IMR-90 (cell line): ENCODE measurements around the gene IL37. TPM values are rescaled to one million over a fixed set of nuclear protein-coding genes. Genes with fewer than 3 reads are reported as not detected.

Experiments
- ATAC-seq: fragments of 200-7000 bp; cut with Tn5 transposase; 2 replicates; pipeline ENCODE4 v1.9.1; 2020; ENCODE audit warnings: low read depth, mild to moderate bottlenecking, moderate library complexity
- BruUV-seq: library from RNA; stranded (reverse); fragments of 400-500 nt; replicated peaks from 2 replicates; lab custom pipeline; 2021; lab: Mats Ljungman, UMichigan
- CTCF ChIA-PET: fragments of 300-600 bp; formaldehyde crosslinking; extraction: SDS; loops from one replicate; lab custom pipeline; 2021; ENCODE audit warnings: antibody characterized with exemption; lab: Yijun Ruan, JAX
- POLR2A ChIA-PET: fragments of 300-600 bp; sonication (Branson Sonifier 250); formaldehyde crosslinking; loops from one replicate; lab custom pipeline; 2022; ENCODE audit warnings: antibody characterized with exemption; ENCODE audit not compliant: unreplicated experiment; lab: Charles Lee
- DNase-seq: peaks from one replicate; pipeline ENCODE4 v3.0.0; 2013
- H2AFZ ChIP-seq: replicated peaks from 2 replicates; pipeline ENCODE3; 2013; ENCODE audit warnings: low read length, mild to moderate bottlenecking; ENCODE audit not compliant: poor library complexity
- H2AK5ac ChIP-seq: 2 replicates; pipeline ENCODE4 v1.6.1; 2013; ENCODE audit warnings: low read depth, low read length, inconsistent platforms
- H2AK9ac ChIP-seq: replicated peaks from 2 replicates; pipeline ENCODE3; 2013; ENCODE audit warnings: mild to moderate bottlenecking, low read depth, low read length, moderate library complexity; ENCODE audit not compliant: poor library complexity
- H2BK120ac ChIP-seq: 2 replicates; pipeline ENCODE4 v1.6.1; 2013; ENCODE audit warnings: low read depth, low read length, inconsistent platforms
- H2BK15ac ChIP-seq: 3 replicates; pipeline ENCODE4 v1.6.1; 2013; ENCODE audit warnings: low read depth, low read length, inconsistent platforms
- H2BK20ac ChIP-seq: 2 replicates; pipeline ENCODE4 v1.6.1; 2013; ENCODE audit warnings: low read depth, mild to moderate bottlenecking, inconsistent platforms, low read length, moderate library complexity
- H2BK5ac ChIP-seq: 2 replicates; pipeline ENCODE4 v1.6.1; 2013; ENCODE audit warnings: mild to moderate bottlenecking, low read depth, low read length, inconsistent platforms; ENCODE audit not compliant: poor library complexity, severe bottlenecking
- H3K14ac ChIP-seq: replicated peaks from 2 replicates; pipeline ENCODE4 v1.6.1; 2013; ENCODE audit warnings: low read depth, low read length, inconsistent platforms
- H3K18ac ChIP-seq: 2 replicates; pipeline ENCODE4 v1.6.1; 2013; ENCODE audit warnings: low read depth, low read length, control low read depth
- H3K23ac ChIP-seq: 2 replicates; pipeline ENCODE4 v1.6.1; 2013; ENCODE audit warnings: low read depth, low read length, inconsistent platforms
- H3K27ac ChIP-seq: 2 replicates; pipeline ENCODE4 v1.5.1; 2013; ENCODE audit warnings: mild to moderate bottlenecking, control low read depth, low read length; ENCODE audit not compliant: insufficient read depth
- H3K27me3 ChIP-seq: 2 replicates; pipeline ENCODE4 v1.6.1; 2013; ENCODE audit warnings: low read length; ENCODE audit not compliant: control insufficient read depth, insufficient read depth
- H3K36me3 ChIP-seq: 2 replicates; pipeline ENCODE4 v1.6.1; 2013; ENCODE audit warnings: low read length, mixed read lengths; ENCODE audit not compliant: control insufficient read depth, insufficient read depth
- H3K4ac ChIP-seq: 2 replicates; pipeline ENCODE4 v1.6.1; 2013; ENCODE audit warnings: low read depth, low read length, inconsistent platforms
- H3K4me1 ChIP-seq: 2 replicates; pipeline ENCODE4 v1.6.1; 2013; ENCODE audit warnings: low read length, mixed read lengths; ENCODE audit not compliant: control insufficient read depth, insufficient read depth
- H3K4me2 ChIP-seq: 2 replicates; pipeline ENCODE4 v1.6.1; 2013; ENCODE audit warnings: low read depth, mild to moderate bottlenecking, control low read depth, low read length, moderate library complexity
- H3K4me3 ChIP-seq: 2 replicates; pipeline ENCODE4 v1.5.1; 2013; ENCODE audit warnings: low read depth, mild to moderate bottlenecking, control low read depth, low read length, moderate library complexity; ENCODE audit not compliant: insufficient read depth
- H3K56ac ChIP-seq: 2 replicates; pipeline ENCODE4 v1.6.1; 2013; ENCODE audit warnings: low read length, inconsistent platforms; ENCODE audit not compliant: insufficient read depth; ENCODE audit errors: extremely low read depth
- H3K79me1 ChIP-seq, 2 experiments: 2 replicates each; pipeline ENCODE4 v1.6.1; 2013; ENCODE audit warnings: low read length in 2 of 2, inconsistent platforms in 1 of 2, low read depth in 1 of 2
- H3K9ac ChIP-seq: 2 replicates; pipeline ENCODE4 v1.6.1; 2013; ENCODE audit warnings: low read depth, low read length, control low read depth
- H3K9me1 ChIP-seq: 2 replicates; pipeline ENCODE4 v1.6.1; 2013; ENCODE audit warnings: low read length, inconsistent platforms; ENCODE audit not compliant: insufficient read depth
- H3K9me3 ChIP-seq: 2 replicates; pipeline ENCODE4 v1.6.1; 2013; ENCODE audit warnings: low read length; ENCODE audit not compliant: control insufficient read depth, insufficient read depth
- H4K20me1 ChIP-seq: 2 replicates; pipeline ENCODE4 v1.6.1; 2013; ENCODE audit warnings: low read length, inconsistent platforms; ENCODE audit not compliant: insufficient read depth
- H4K5ac ChIP-seq: 2 replicates; pipeline ENCODE4 v1.6.1; 2013; ENCODE audit warnings: mild to moderate bottlenecking, low read depth, low read length, control low read depth
- H4K8ac ChIP-seq, 2 experiments: 2 replicates each; pipeline ENCODE4 v1.6.1; 2013; ENCODE audit warnings: low read depth in 2 of 2, low read length in 2 of 2, control low read depth in 1 of 2, inconsistent platforms in 1 of 2
- H4K91ac ChIP-seq: 2 replicates; pipeline ENCODE4 v1.6.1; 2013; ENCODE audit warnings: low read depth, low read length, inconsistent platforms; ENCODE audit not compliant: insufficient read depth
- BHLHE40 ChIP-seq: fragments of 150-350 bp; IDR thresholded peaks from 2 replicates; pipeline ENCODE4 v1.6.1; 2016; ENCODE audit warnings: mild to moderate bottlenecking, low read depth, low read length
- CEBPB ChIP-seq: IDR thresholded peaks from 2 replicates; pipeline ENCODE4 v1.6.1; 2012; ENCODE audit warnings: low read depth, low read length, improper control_type of control experiment
- CHD1 ChIP-seq: IDR thresholded peaks from 2 replicates; pipeline ENCODE4 v1.6.1; 2012; ENCODE audit warnings: low read depth, low read length, improper control_type of control experiment
- CTCF ChIP-seq: conservative IDR thresholded peaks from 2 replicates; pipeline ENCODE4 v1.5.1; 2012; ENCODE audit warnings: mild to moderate bottlenecking, low read depth, low read length, improper control_type of control experiment
- ELK1 ChIP-seq: fragments of 150-350 bp; IDR thresholded peaks from 2 replicates; pipeline ENCODE4 v1.6.1; 2016; ENCODE audit warnings: low read depth, mild to moderate bottlenecking, low read length, moderate library complexity, borderline replicate concordance
- FOS ChIP-seq: fragments of 150-350 bp; IDR thresholded peaks from 2 replicates; pipeline ENCODE4 v1.6.1; 2016; ENCODE audit warnings: low read depth, low read length
- MAFK ChIP-seq: IDR thresholded peaks from 2 replicates; pipeline ENCODE4 v1.6.1; 2012; ENCODE audit warnings: low read depth, low read length, improper control_type of control experiment
- MAZ ChIP-seq: IDR thresholded peaks from 2 replicates; pipeline ENCODE4 v1.6.1; 2012; ENCODE audit warnings: low read depth, mild to moderate bottlenecking, low read length, improper control_type of control experiment, moderate library complexity, borderline replicate concordance
- MXI1 ChIP-seq: IDR thresholded peaks from 2 replicates; pipeline ENCODE4 v1.6.1; 2012; ENCODE audit warnings: low read depth, mild to moderate bottlenecking, low read length, moderate library complexity, borderline replicate concordance
- NFE2L2 ChIP-seq: fragments of 150-350 bp; IDR thresholded peaks from 2 replicates; pipeline ENCODE4 v1.6.1; 2016; ENCODE audit warnings: low read depth, mild to moderate bottlenecking, low read length
- POLR2A ChIP-seq: IDR thresholded peaks from 2 replicates; pipeline ENCODE4 v1.6.1; 2012; ENCODE audit warnings: mild to moderate bottlenecking, low read depth, low read length
- RAD21 ChIP-seq: IDR thresholded peaks from 2 replicates; pipeline ENCODE4 v1.6.1; 2012; ENCODE audit warnings: low read length, improper control_type of control experiment
- RCOR1 ChIP-seq: IDR thresholded peaks from 2 replicates; pipeline ENCODE4 v1.6.1; 2012; ENCODE audit warnings: mild to moderate bottlenecking, low read length, improper control_type of control experiment; ENCODE audit not compliant: insufficient replicate concordance
- RFX5 ChIP-seq: IDR thresholded peaks from 2 replicates; pipeline ENCODE4 v1.8.0; 2012; ENCODE audit warnings: low read depth, mild to moderate bottlenecking, low read length, moderate library complexity
- SMC3 ChIP-seq: fragments of 150-350 bp; IDR thresholded peaks from 2 replicates; pipeline ENCODE4 v1.6.1; 2016; ENCODE audit warnings: low read depth, mild to moderate bottlenecking, antibody characterized with exemption, low read length, moderate library complexity
- USF2 ChIP-seq: fragments of 150-350 bp; IDR thresholded peaks from 2 replicates; pipeline ENCODE4 v1.6.1; 2017; ENCODE audit warnings: mild to moderate bottlenecking, antibody characterized with exemption, low read length, low read depth
- WGBS, 2 experiments: methylation state at CpG; one replicate each; pipeline versions ENCODE4 v1.1.5 to v1.1.7; 2013; ENCODE audit warnings: missing lambda C conversion rate in 2 of 2; ENCODE audit not compliant: insufficient read length in 1 of 2; ENCODE audit errors: extremely low coverage in 2 of 2; 5-methylcytosine and 5-hydroxymethylcytosine counted together
- dilution Hi-C: fragments of 300-500 bp; cut with HindIII; formaldehyde crosslinking; loops from one replicate; pipeline ENCODE4 v1.14.3; 2018; ENCODE audit warnings: low sequenced_read_pairs; ENCODE audit not compliant: unreplicated experiment
- in situ Hi-C: fragments of 300-500 bp; cut with MboI; formaldehyde crosslinking; loops from 3 replicates; pipeline ENCODE4 v1.14.3; 2019; ENCODE audit warnings: low sequenced_read_pairs, inconsistent platforms, mixed read lengths
- intact Hi-C: fragments of 100-400 bp; cut with micrococcal nuclease; formaldehyde crosslinking; loops from 2 replicates; pipeline ENCODE4 v1.10.0; 2022
- polyA plus RNA-seq, 3 experiments: library from polyadenylated mRNA; depleted of rRNA; stranded (reverse); fragments of >200 nt; gene quantifications; 2 replicates each; pipeline ENCODE4 v1.2.3, GENCODE V29; 2012; ENCODE audit warnings: low replicate concordance in 1 of 3
- total RNA-seq: library from RNA; depleted of rRNA; stranded (reverse); fragments of >200 nt; gene quantifications from 2 replicates; pipeline ENCODE4 v1.2.3, GENCODE V29; 2012

Gene IL37
- total and polyA plus RNA-seq, 2 of the 4 experiments (the other 2 are of a cell fraction): 0.15 TPM; not detected in 1

- H2BK5ac ChIP-seq: peak overlapping the region; percentile 95
- peak overlapping the region; percentile 96 for H2AK5ac ChIP-seq
- H3K14ac ChIP-seq: peak overlapping the region; percentile 90
- H4K8ac ChIP-seq: peak overlapping the region; percentile 79 to 87
- H3K18ac ChIP-seq: peak overlapping the region; percentile 93
- H4K5ac ChIP-seq: peak overlapping the region; percentile 62
- H4K91ac ChIP-seq: peak overlapping the region; percentile 90
- peak overlapping the region; percentile 91; the same call in 2 of the 3 replicates for H2BK15ac ChIP-seq
- 100% methylated on average over 3 of the region's 5 CpGs; no CpG with 5 or more reads in 1 of the 2 experiments for WGBS, 2 experiments
- peak overlapping the region; percentile 73 for H3K27ac ChIP-seq
- ChIA-PET CTCF (interaction anchor here (1.4 kb wide), 1 partner anchor 130 kb away, joined by 6 read pairs; no protein-coding TSS in a partner anchor), POLR2A (no interaction called here)
- no peak overlapping the region for H3K9ac ChIP-seq
- no TSS peak for BruUV-seq
- ATAC-seq (peak; percentile 78), DNase-seq (peak; percentile 82)
- dilution Hi-C loops: no loop called here
- peak overlapping the region; percentile 93 for H2BK120ac ChIP-seq
- H2BK20ac ChIP-seq: peak overlapping the region; percentile 92
- H3K4me2 ChIP-seq: no peak overlapping the region
- peaks cover 14% of the 10 kb centered on the region for H3K4me1 ChIP-seq
- H3K23ac ChIP-seq: peak overlapping the region; percentile 69
- no peaks in the 10 kb centered on the region for H4K20me1 ChIP-seq
- H2AFZ ChIP-seq: peak overlapping the region; percentile 84
- H3K56ac ChIP-seq: 0 out of 2 replicates have a peak overlapping the region, but pooled peaks have one; percentile 12
- intact Hi-C loops: loop anchor here (5.0 kb wide), 1 partner anchor 118 kb away; the partner anchor contains the start of gene CKAP2L
- TF ChIP-seq CEBPB (no peak), SMC3 (no peak), CTCF (no peak), RAD21 (no peak), MAFK (no peak), ELK1 (no peak), NFE2L2 (no peak), POLR2A (no peak), MXI1 (no peak), RCOR1 (no peak), CHD1 (no peak), BHLHE40 (no peak), FOS (peak; percentile 46), USF2 (peak; percentile 28; the same call in 1 of the 2 replicates), RFX5 (no peak), MAZ (no peak)
- H3K27me3 ChIP-seq: no peaks in the 10 kb centered on the region
- no peak overlapping the region for H3K4me3 ChIP-seq
- H3K9me3 ChIP-seq: no peaks in the 10 kb centered on the region
- peaks cover 22% of the 10 kb centered on the region for H3K9me1 ChIP-seq
- H3K4ac ChIP-seq: peak overlapping the region; percentile 94
- H2AK9ac ChIP-seq: peak overlapping the region; percentile 65
- in situ Hi-C loops: no loop called here
- H3K36me3 ChIP-seq: no peaks in the 10 kb centered on the region
- H3K79me1 ChIP-seq: peaks cover 0 to 3% of the 10 kb centered on the region in 2 experiments; a peak in 2 of 4 replicates
Measured at GRCh38 chr2:112880091-112880531, 30.9 kb upstream of the IL37 start.
